ENCODE measurements around the gene ABCB4.
"Not testable (repeated sequence)": the region's sequence is repeated elsewhere in the genome, so short reads cannot be mapped to it uniquely, and the experiment has no call there.

The ABCB4 gene

GRCh38 chr7:87476179-87476557 lies 688 bp upstream of the ABCB4 start:
- no peak for DNase-seq (ENCODE audit: low read depth)

GRCh38 chr7:87474533-87475358 lies 734 bp downstream of the ABCB4 start:
- peak; percentile 20 for DNase-seq (ENCODE audit: low read depth)

- DNase-seq (ENCODE audit: low read depth) = peak; percentile 61
Measured at GRCh38 chr7:87473986-87474385, 1.5 kb downstream of the ABCB4 start.

GRCh38 chr7:87473192-87473591 lies 2.3 kb downstream of the ABCB4 start:
- DNase-seq (ENCODE audit: low read depth) = no peak

- DNase-seq (ENCODE audit: low read depth) = no peak
Measured at GRCh38 chr7:87471473-87471872, 4.0 kb downstream of the ABCB4 start.

GRCh38 chr7:87469204-87469603 lies 6.3 kb downstream of the ABCB4 start:
- DNase-seq (ENCODE audit: low read depth) = not testable (repeated sequence)

- not testable (repeated sequence) for DNase-seq (ENCODE audit: low read depth)
Measured at GRCh38 chr7:87465534-87465880, 10.0 kb downstream of the ABCB4 start.

- DNase-seq (ENCODE audit: low read depth) = not testable (repeated sequence)
Measured at GRCh38 chr7:87464830-87465533, 10.5 kb downstream of the ABCB4 start.

- no peak for DNase-seq (ENCODE audit: low read depth)
Measured at GRCh38 chr7:87463982-87464381, 11.5 kb downstream of the ABCB4 start.

GRCh38 chr7:87460444-87460843 lies 15.0 kb downstream of the ABCB4 start:
- DNase-seq (ENCODE audit: low read depth) = not testable (repeated sequence)

GRCh38 chr7:87459941-87460340 lies 15.5 kb downstream of the ABCB4 start:
- DNase-seq (ENCODE audit: low read depth) = no peak

- DNase-seq (ENCODE audit: low read depth) = no peak
Measured at GRCh38 chr7:87458148-87458547, 17.3 kb downstream of the ABCB4 start.

GRCh38 chr7:87456247-87456646 lies 19.2 kb downstream of the ABCB4 start:
- DNase-seq (ENCODE audit: low read depth) = no peak

- no peak for DNase-seq (ENCODE audit: low read depth)
Measured at GRCh38 chr7:87452279-87452678, 23.2 kb downstream of the ABCB4 start.

- DNase-seq (ENCODE audit: low read depth) = no peak
Measured at GRCh38 chr7:87451187-87451586, 24.3 kb downstream of the ABCB4 start.

- no peak for DNase-seq (ENCODE audit: low read depth)
Measured at GRCh38 chr7:87450706-87451105, 24.8 kb downstream of the ABCB4 start.

GRCh38 chr7:87448388-87448787 lies 27.1 kb downstream of the ABCB4 start:
- DNase-seq (ENCODE audit: low read depth) = no peak

GRCh38 chr7:87447116-87447635 lies 28.3 kb downstream of the ABCB4 start:
- no peak for DNase-seq (ENCODE audit: low read depth)

GRCh38 chr7:87445897-87446296 lies 29.6 kb downstream of the ABCB4 start:
- DNase-seq (ENCODE audit: low read depth) = no peak

- no peak for DNase-seq (ENCODE audit: low read depth)
Measured at GRCh38 chr7:87435546-87435945, 39.9 kb downstream of the ABCB4 start.

GRCh38 chr7:87432536-87432935 lies 42.9 kb downstream of the ABCB4 start:
- no peak for DNase-seq (ENCODE audit: low read depth)

GRCh38 chr7:87427288-87427687 lies 48.2 kb downstream of the ABCB4 start:
- DNase-seq (ENCODE audit: low read depth) = no peak

- no peak for DNase-seq (ENCODE audit: low read depth)
Measured at GRCh38 chr7:87426160-87426559, 49.3 kb downstream of the ABCB4 start.
